Stimulated activated CD4-positive, alpha-beta T cell treated with anti-CD3 and anti-CD28 coated beads, Interleukin-12 subunit alpha, Interleukin-12 subunit beta, amount 100 ng/mL, for 48 hours (primary cell): ENCODE data around the gene ATF6.

Experiments used
- DNase-seq, 3 donors: peaks; one replicate each; pipeline ENCODE4 v3.0.0-alpha.2; 2020; ENCODE audit warnings: low read depth in 2 of 3, low spot score in 1 of 3

The ATF6 gene

DNA sequence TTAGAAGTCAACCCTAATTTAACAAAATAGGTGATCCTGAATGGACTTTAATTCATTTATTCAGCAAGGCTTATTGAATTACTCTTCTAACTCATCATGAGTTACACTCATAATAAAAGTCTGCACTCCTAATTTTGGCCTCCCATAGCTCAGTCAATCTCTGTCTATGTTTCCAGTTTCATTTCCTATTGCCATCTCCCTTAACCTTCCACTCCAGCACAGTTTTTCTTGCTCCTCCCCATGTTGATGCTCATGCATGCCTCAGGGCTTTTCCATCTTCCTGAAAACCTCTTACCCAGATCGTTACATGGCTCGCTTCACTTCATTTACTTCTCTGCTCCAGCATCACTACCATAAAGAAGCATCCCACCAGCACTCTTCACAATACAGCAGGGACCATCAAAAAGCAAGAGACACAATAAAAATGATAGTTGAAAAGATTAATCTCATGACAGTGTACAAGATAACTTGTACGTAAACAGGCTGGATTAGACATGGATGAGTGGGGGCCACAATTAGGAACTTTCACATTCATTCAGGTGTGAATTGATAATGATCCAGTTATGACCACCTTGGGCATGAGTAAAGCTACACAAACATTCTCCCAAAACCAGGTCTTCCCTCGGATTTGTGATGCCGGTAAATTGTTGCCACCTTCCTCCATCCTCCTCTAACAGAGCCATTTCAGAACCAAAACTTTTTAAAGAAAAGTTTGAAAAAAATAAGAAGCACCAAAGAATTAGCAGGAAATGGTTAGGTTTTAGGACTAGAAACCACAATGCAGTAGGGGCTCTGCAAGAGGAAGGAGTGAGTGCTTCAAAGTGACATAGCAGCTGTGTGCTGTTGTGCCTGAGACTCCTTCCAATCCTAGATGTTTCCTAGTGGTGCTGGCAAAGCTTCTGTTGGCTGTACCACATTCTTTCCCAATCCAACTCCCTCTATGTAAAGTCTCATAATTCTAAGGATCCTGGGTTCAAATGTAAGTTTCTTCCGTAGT is 167.8 kb downstream of the ATF6 start:
- DNase-seq: no peak

DNA sequence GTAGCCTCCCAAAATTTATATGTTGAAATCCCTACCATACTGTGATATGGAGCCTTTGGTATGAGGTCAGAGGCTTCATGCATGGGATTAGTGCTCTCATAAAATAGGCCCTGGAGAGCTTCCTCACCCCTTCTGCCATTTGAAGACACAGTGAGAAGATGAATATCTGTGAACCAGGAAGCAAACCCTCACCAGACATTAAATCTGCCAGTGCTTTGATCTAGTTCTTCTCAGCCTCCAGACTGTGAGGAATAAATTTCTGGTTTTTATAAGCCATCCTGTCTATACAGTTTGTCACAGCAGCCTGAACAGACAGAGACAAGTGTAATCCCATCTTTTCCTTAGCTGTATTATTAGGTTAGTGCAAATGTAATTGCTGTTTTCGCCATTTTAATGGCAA is 169.1 kb downstream of the ATF6 start:
- no peak for DNase-seq

DNA sequence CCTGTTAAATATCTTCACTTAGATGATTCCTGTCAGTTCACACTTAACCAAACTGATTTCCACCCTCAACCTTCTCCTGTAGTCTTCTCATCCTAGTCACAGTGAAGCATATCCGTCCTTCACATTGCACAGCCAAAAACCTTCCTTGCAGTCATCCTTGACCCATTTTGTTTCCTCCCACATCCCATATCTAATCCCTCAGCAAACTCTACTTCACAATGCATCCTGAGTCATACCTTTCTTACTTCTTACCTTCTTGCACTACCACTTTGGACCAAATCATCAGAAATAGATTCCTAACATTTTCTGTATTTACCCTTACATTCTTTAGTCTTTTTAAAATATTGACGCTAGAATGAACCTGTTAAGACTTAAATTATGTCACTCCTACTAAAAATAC is 170.7 kb downstream of the ATF6 start:
- no peak for DNase-seq

DNA sequence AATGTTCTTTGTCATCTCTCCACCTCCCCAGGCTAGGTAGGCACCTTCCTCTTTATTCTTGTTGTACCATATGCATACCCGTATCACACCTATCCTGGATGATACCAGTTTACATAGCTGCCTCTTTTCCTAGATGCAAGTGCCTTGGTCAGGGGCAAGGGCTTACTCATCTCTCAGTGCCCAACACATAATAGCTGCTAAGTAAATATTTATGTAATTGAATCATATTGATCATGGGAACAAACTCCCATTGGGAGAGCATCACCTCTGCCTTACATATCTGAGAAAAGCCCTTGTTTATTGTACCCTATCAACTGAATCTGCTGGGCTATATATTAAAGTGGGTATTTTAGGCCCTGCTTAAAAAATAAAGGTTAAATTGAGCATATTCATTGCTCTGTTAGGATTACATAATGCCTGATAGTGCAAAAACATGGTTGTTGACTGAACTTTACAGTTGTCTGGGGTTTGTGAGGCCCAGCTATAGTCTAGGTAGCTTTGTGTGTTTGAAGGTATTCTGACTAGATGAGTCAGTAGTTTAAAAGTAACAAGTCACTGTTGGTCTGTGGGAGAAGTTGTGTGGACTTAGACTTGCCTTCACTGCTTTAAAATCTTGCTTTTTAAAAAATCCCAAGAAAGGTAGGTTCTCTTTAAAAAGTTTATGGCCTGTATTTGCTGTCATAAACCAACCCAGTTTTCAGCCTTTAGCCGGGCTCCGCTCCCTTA is 174.9 kb downstream of the ATF6 start:
- no peak for DNase-seq

DNA sequence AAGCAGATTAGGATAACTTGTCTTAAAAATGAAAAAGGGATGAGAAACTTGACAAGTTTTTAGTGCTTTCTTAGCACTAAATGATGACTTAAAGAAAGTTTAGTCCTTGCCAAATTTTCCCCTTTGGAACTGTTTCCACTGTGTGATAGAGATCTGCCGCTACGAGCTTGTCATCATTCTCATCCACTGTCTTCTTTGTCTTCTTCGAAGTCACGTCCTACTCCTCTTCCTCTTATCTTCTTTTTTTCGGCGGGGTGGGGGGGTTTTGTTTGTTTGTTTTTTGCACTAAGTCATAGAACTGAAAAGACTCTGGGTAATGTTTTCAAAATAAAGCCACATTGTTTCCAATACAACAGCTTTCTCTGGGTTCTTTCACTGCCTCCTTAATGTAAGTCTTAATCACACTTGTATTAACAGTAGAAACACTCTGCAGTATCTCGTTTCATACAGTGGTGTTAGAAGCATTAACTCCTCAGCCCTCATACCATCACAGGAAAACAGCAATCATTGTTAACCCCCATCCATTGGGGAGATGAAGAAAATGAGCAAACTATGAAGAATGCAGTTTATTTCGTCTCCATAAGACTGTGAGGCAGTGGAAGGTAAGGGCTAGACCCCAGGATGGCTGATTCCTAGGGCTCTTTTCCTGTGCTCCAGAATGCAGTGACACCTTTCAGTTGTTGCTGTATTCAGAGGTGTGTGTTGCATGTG is 175.8 kb downstream of the ATF6 start:
- DNase-seq: no peak

DNA sequence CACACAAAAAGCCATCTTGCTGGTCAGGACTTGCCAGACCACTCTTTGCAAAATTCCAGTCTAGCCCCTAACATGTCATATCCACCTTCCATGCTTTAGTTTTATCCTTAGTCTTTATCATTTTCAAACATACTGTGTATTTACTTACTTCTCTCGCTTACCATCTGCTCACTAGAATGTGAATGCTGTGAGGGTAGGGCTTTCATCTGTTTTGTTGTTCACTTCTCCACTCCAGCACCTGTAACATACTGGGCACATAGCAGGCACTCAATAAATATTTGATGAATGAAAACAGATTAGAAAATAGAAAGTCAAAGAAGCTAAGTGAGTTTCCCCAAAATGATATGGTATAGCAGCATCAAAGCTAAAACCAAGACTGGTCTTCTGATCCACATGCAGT is 177.6 kb downstream of the ATF6 start:
- DNase-seq: no peak

DNA sequence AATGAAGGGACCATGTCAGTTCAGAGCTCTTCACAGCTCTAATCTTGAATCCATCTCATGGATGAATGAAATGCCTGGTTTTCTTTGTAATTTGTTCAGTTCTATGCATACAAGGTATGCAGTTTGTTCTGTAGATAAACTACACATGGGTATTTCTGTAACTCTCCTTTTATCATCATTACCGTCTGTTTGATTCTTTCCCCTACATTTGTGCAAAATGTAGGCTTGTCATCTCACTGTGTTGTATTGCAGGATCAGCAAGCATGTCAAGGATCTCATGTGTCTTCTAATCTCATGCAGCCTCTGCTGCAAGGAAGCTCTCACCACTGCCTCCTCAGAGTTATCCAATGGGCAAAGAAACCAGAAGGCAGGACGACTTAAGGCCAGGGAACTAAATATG is 178.3 kb downstream of the ATF6 start:
- no peak for DNase-seq

DNA sequence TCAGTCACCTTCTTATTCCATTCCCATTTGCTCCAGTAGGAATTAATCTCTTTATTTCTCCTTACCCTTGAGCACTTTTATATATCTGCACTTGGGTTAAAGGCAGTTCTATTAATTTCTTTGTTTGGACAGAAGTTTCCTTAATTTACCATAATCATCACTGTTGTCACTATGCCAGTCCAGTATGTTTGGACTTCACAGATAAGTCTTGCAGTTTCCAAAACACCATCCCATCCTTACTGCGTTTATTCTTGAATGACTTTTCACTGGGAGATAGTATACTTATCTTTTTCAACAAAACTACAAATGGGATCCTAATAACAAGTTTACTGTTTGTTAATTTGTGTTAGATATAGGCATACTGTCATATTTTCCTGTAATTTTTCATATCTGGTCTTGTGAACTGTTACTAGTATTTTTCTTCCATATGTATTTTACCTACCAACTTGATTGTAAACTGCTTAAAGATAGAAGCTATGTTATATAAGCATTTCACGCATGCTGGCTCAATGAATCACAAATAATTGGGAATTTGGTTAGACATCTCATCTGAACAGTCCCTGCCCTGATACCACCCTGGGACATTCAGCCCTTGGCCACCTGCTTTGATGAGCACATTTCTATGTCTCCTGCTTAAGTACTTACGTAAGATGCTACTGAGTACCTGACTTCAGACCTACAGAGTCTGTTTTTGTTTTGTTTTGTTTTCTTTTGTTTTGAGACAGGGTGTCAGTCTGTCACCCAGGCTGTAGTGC is 179.4 kb downstream of the ATF6 start:
- DNase-seq: no peak

DNA sequence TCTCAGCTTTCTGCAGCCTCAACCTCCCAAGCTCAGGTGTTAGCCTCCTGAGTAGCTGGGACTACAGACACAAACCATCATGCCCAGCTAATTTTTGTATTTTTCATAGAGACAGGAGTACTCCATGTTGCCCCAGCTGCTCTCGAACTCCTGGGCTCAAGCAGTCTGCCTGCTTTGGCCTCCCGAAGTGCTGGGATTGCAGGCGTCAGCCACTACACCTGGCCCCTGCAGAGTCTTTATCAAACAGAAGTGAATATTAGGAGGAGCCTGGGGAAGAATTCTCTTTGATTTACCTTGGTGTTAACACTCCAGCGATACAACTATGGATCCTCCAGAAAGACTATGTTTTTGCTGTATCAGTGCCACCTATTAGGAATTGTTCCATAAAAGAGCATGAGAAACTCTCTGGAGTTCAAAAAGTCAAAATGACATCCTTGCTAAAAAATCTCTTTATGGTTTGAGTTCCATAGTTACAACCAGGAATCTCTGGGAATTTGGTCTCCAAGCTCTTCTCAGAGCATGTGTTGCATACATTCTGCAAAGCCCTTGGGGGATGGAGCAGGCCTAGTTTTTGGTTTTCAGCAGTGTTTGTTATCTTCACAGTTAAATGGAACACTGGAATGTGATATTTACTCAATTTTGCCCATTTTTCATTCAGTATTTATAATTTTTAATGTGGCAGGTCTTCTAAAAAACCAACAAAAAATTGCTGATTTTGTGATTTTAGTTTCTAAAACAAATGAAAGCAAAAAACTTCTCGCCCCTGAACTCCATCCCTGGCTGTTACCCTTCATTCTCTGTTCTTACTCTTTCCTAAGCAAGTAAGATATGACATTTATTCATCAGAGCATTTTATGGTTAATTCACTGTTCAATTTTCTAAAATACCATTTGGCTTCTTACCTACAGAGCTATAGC is 180.2 kb downstream of the ATF6 start:
- DNase-seq: no peak

DNA sequence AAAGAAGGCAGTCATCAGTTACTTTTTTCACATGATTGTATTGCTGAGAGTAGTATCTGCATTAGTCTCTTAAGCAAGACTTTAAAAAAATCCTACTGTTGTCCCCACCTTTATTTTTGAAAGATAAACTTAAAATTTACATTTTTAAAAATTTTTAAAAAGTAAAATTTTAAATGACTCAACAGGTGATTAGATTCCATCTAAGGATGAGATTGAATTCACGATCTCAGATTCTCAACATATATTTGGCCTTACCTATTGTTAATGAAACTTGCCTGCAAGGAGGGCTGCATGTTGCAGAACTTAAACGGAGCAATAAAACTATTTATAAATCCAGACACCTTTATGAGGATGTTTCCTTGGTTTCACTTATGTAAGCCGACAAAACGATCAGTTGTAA is 182.3 kb downstream of the ATF6 start:
- no peak for DNase-seq

DNA sequence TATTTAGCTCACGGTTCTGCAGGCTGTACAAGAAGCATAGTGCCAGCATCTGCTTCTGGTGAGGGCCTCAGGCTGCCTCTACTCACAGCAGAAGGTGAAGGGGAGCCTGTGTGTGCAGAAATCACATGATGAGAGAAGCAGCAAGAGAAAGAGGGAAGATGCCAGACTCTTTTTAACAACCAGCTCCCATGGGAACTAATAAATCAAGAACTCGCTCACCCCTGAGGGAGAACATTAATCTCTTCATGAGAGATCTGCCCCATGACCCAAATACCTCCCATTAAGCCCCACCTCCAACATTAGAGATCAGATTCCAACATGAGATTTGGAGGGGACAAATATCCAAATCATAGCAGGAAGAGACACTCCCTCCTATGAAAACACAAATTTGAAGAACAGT is 183.4 kb downstream of the ATF6 start:
- no peak for DNase-seq

DNA sequence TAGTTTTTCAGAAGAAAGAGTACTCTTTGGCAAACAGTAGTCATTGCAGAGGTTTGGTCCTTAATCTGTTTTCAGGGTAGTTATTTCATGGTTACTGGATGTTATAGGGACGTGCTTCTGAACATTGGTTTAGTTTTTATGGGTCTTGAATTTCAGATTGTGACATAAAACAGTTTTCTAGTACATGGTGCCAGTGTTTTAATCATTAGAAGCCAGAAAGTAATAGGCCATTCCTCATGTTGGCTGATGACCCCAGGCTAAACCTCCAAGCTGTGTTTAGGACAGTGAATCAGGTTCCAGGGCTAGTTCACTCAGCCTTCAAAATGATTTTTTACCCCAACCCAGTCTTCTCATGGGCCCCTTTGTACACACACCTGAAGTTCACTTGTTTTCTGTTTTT is 184.3 kb downstream of the ATF6 start:
- no peak for DNase-seq

DNA sequence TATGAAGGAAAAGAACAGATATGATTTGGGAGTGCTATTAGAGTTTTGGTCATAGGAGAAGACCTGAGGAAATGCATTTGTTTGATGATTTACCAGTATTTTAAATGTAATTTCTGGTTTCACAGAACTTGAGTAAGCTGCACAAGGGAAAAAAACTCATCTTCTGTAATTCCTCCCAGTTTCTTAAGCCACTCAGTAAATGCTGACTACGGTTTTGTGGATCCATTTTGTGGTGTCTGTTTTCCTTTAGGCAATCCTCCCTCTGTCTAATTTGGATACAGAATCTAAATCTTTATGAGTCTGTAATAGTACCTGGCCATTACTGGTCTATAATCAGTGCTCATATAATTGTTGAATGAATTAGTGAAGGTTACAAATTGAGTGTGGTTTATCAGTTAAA is 185.5 kb downstream of the ATF6 start:
- no peak for DNase-seq

DNA sequence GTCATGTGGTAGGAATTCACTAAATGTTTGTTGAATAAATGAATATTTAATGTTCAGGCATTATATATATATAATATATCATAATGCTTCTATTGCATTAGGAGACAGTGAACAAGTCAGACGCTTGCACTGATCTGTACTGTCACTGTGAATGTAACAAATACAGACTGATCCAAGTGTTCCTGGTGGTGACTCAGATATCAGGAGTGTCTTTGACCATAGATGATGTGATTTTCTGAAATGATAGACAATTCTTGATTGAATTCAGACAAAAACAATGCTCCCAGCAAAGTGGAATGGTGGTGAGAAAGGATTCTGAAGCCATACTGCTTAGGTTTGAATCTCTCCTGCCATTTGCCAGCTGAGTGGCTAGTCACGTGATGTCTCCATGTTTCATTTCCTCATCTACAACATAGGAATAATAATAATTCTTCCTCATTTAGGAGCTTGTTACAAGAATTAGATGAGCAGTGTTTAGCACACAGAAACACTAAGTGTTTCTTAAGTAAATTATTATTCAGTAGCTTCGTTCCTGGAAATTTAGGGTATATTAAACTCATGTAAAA is 186.6 kb downstream of the ATF6 start:
- no peak for DNase-seq

DNA sequence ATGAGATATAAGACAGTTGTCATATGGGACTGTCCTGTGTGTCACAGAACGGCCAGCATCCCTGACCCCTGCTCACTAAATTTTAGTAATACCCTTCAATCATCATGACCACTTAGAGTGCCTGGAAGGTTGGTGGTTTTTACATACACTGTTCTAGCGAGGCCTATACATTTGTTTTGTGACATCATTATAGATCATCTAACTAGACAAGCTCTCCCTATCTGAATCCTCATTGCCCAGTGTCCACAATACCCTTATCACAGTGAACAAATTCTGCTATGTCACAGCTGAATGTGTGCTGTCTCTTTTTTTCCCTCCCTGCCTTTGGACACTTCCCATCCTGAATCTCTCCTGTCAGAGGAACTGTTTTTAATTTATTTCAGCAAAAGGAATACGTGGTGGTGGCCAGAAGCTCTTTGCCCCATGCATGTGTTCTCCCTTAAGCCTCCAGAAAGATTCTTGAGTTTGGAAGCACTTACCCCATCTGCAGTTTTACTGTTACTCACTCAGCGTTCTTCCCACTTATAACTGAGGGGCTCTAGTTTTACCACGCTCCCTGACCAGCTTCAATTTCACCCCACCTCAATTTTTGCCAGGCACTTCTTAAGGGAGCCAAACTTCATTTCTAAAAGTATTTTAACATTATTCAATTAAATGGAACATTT is 187.3 kb downstream of the ATF6 start:
- no peak for DNase-seq

DNA sequence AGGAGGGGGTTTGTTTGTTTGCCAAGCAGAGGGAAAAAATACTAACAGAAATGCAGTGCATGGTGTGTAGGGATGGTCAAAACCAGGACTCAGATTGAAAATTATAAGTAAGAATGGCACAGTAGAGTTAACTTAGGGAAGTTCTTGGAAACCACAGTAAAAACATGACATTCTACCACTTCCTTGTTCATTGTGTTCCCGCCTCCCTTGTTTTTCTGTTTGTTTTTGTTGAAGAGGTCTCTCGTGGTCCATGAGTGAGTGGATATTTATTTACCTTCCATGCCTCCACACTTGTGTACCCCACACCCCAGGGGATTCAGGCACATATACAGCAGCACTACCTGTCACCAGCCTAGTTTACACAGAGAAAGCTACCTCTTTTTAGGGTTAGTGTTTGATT is 187.9 kb downstream of the ATF6 start:
- DNase-seq: no peak

DNA sequence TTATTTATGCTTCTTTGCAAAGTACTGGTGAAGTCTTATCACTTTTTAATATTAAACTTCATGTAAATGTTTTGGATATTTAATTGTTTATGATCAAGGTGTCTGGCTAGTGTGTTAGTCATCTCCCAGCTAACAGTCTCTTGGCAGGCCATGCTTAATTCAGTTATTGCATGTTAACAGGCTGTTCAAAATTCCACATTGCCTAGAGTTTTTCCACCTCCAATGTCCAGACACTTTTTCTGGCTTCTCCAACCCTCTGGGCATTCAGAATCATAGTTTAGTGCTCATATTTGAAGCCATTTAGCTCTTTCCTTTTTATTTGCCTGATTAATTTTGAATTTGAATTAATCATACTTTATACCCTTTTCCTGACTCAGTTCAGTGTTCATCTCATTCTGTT is 188.3 kb downstream of the ATF6 start:
- no peak for DNase-seq

DNA sequence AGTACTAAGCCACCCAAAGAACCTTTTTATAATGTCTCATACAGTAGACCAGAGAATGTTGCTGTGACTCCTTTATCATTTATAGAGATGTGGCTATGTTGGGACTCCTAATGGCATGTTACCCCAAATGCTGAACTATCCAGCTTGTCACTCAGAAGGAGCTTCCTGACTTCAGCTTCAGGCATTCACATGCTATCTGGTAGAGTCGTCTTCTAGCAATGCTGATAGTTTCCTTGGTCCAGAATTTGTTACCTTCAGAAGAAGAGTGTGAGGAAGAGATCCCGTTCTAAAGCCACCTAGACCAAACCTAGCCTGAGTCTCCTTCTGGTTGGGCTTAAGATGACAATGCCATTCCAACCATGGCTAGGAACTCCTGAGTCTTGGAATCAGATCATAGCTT is 189.5 kb downstream of the ATF6 start:
- DNase-seq: no peak

DNA sequence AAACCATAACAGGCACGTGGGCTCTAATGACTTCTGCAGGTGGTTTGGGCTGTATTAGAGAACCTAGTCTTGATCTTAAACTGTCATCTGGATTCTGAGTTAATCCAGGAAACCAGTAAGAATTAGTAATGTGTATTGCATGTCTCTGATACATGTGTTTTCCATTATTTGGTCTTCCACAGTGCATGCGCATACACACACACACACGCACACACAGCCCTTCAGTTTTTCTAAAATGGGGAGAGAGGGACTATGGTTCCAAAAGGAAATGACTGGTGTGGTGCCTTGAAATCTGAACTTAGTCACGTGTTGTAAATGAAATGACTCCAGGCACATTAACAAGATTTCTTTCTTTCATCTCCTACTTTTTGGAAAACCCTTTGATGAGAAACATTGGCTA is 190.0 kb downstream of the ATF6 start:
- DNase-seq: no peak
